ENCODE results near the gene SLC66A2. TPM values are rescaled to one million over a fixed set of nuclear protein-coding genes. Genes with fewer than 3 reads are reported as not detected.
A peak's percentile ranks its signal among the peaks of the same experiment; 100 is the strongest.

SLC66A2 gene
- total and polyA plus RNA-seq, 3 experiments from 2014 or later = 18.3 to 31.7 (median 29.9) TPM

DNA sequence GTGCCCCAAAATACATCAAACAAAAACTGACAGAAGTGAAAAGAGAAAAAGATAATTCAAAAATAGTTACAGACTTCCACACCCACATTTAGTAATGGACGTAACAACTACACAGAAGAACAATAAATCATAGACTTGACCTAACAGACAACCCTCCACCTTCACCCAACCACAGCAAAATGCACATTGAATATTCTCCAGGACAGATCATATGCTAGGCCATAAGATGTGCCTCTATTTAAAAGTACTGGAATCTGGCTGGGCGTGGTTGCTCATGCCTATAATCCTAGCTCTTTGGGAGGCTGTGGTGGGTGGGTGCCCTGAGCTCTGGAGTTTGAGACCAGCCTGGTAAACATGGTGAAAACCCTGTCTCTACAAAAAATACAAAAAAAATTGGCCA is 20.0 kb downstream of the SLC66A2 start:
- H3K4me3 ChIP-seq (ENCODE audit: low read length) = no peak overlapping the region
- peaks cover 21% of the 10 kb centered on the region for H3K9me3 ChIP-seq (ENCODE audit: low read length)
- peaks cover 53 to 87% (median 79%) of the 10 kb centered on the region in 3 donors for H3K36me3 Mint-ChIP-seq
- no peaks in the 10 kb centered on the region for H3K27me3 ChIP-seq (ENCODE audit: insufficient read depth, low read length, poor library complexity, severe bottlenecking)
- POLR2A ChIA-PET = no interaction called here
- peaks cover 45 to 68% (median 59%) of the 10 kb centered on the region in 5 donors for H3K9me3 Mint-ChIP-seq
- DNase-seq = no peak
- H3K27ac ChIP-seq (ENCODE audit: low read depth, low read length) = no peak overlapping the region
- peaks cover 0 to 13% (median 2%) of the 10 kb centered on the region in 3 donors for H3K4me1 Mint-ChIP-seq
- no peaks in the 10 kb centered on the region for H3K27me3 Mint-ChIP-seq
- CTCF ChIA-PET = no interaction called here
- H3K4me3 Mint-ChIP-seq = no peak overlapping the region
- H3K27ac Mint-ChIP-seq = no peak overlapping the region
- no peaks in the 10 kb centered on the region for H3K4me1 ChIP-seq (ENCODE audit: insufficient read depth, low read length)
- H3K36me3 ChIP-seq (ENCODE audit: insufficient read depth, low read length) = peaks cover 9% of the 10 kb centered on the region

DNA sequence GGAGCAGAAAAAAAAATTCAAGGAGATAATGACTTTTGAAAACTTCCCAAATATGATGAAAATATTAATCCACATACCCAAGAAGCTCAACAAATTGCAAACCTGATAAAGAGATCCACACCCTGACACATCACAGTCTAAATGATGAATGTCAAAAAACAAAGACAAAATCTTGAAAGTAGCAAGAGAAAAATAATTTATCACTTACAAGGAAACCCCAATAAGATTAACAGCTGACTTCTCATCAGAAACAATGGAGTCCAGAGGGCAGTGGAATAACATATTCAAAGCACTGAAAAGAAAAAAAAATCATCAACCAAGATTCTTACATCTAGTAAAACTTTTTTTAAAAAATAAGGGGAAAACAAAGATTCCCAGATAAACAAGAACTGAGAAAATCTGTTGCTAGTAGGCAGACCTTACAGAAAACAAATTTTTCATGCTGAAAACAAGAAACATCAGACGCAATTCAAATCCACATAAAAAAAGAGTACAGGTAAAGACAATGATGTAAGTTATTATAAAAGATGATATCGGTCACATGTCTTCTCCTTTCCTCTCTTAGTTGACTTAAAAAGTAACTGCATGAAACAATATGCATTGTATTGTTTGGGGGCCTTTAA is 21.3 kb downstream of the SLC66A2 start:
- H3K9me3 Mint-ChIP-seq = peaks cover 45 to 59% (median 54%) of the 10 kb centered on the region in 5 donors
- Histone ChIP-seq H3K4me1 (ENCODE audit: insufficient read depth, low read length) (no peaks in the 10 kb centered on the region), H3K27ac (ENCODE audit: low read depth, low read length) (no peak overlapping the region), H3K9me3 (ENCODE audit: low read length) (peaks cover 15% of the 10 kb centered on the region), H3K36me3 (ENCODE audit: insufficient read depth, low read length) (peaks cover 9% of the 10 kb centered on the region), H3K4me3 (ENCODE audit: low read length) (peak overlapping the region; percentile 1), H3K27me3 (ENCODE audit: insufficient read depth, low read length, poor library complexity, severe bottlenecking) (no peaks in the 10 kb centered on the region)
- no peak overlapping the region for H3K27ac Mint-ChIP-seq
- peaks cover 43 to 85% (median 66%) of the 10 kb centered on the region in 3 donors for H3K36me3 Mint-ChIP-seq
- no peak overlapping the region for H3K4me3 Mint-ChIP-seq
- ChIA-PET CTCF (no interaction called here), POLR2A (no interaction called here)
- peaks cover 0 to 1% of the 10 kb centered on the region in 2 donors for H3K27me3 Mint-ChIP-seq
- no peak for DNase-seq
- peaks cover 0 to 17% (median 4%) of the 10 kb centered on the region in 3 donors for H3K4me1 Mint-ChIP-seq

DNA sequence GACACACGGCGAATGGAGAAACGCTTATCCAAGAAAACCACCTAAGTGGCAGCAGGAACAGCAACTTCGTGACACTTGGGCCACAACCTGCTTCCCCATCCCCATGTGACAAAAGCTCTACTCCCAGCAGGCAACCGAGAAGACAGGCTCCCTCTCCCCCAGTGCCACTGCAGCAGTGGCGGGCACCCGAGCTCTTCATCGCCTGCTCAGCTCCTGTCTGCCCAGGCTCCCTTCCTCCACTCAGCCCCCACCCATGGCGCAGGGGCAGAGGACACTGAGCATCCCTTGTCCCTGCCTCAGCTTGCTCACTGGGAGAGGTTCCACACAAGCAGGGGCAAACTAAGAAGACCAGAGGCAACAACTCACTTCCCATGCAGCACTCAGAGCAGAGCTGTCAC is 22.9 kb downstream of the SLC66A2 start:
- Mint-ChIP-seq H3K27ac (no peak overlapping the region), H3K4me1 (peaks cover 0 to 14% (median 4%) of the 10 kb centered on the region in 3 donors), H3K9me3 (peaks cover 38 to 47% (median 44%) of the 10 kb centered on the region in 5 donors), H3K27me3 (peaks cover 0 to 2% of the 10 kb centered on the region in 2 donors), H3K4me3 (no peak overlapping the region), H3K36me3 (peaks cover 33 to 82% (median 60%) of the 10 kb centered on the region in 3 donors)
- DNase-seq = no peak
- Histone ChIP-seq H3K36me3 (ENCODE audit: insufficient read depth, low read length) (peaks cover 9% of the 10 kb centered on the region), H3K27ac (ENCODE audit: low read depth, low read length) (no peak overlapping the region), H3K4me1 (ENCODE audit: insufficient read depth, low read length) (no peaks in the 10 kb centered on the region), H3K4me3 (ENCODE audit: low read length) (no peak overlapping the region), H3K27me3 (ENCODE audit: insufficient read depth, low read length, poor library complexity, severe bottlenecking) (no peaks in the 10 kb centered on the region), H3K9me3 (ENCODE audit: low read length) (peaks cover 15% of the 10 kb centered on the region)
- ChIA-PET POLR2A (no interaction called here), CTCF (no interaction called here)

DNA sequence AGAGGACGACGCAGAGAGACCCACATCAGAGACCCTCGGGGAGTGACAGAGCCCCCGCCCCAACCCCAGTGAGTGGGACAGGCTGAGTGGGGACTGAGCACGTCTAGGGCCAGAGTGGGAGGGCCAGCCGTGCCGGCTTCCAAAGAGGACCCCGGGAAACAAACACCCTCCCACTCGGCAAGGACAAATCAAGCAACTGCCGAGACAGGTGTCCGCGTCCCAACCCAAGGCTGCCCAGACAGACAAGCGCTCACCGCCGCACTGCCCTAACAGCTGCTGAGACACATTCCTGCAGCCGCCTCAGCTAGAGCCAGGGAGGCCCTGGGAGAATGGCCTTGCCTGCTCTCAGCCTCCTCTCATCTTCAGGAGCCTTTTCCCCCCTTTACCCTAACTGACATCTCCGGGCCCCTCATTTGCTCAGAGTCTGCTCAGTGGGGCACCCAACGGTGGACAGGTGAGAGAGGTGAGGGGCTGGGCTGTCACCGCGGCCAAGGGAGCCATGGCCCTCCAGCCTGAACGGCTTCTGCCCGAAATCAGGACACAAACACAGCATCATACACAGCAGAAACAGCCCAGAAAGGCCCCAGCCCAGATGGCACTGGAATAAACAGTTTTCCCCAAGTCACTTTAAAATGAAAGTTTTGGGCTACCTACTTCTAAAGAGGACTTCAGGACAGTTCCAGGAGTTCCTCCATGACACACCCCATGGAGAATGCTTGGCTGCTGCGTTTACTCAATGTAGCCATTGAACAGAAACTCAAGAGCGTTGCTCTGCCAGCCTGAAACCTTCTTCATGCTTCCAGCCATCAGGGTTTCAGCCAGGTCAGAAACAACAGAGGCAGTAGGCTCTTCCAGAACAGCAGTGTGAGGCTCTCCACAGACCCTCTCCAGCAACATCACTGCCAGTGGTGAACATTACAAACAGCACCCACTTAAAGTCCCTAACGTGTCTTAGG is 23.6 kb downstream of the SLC66A2 start:
- H3K4me3 Mint-ChIP-seq = no peak overlapping the region
- DNase-seq = no peak
- Histone ChIP-seq H3K27me3 (ENCODE audit: insufficient read depth, low read length, poor library complexity, severe bottlenecking) (no peaks in the 10 kb centered on the region), H3K9me3 (ENCODE audit: low read length) (peaks cover 15% of the 10 kb centered on the region), H3K4me1 (ENCODE audit: insufficient read depth, low read length) (no peaks in the 10 kb centered on the region), H3K27ac (ENCODE audit: low read depth, low read length) (no peak overlapping the region), H3K36me3 (ENCODE audit: insufficient read depth, low read length) (peaks cover 9% of the 10 kb centered on the region), H3K4me3 (ENCODE audit: low read length) (no peak overlapping the region)
- H3K27ac Mint-ChIP-seq = no peak overlapping the region
- H3K4me1 Mint-ChIP-seq = peaks cover 0 to 10% (median 4%) of the 10 kb centered on the region in 3 donors
- H3K9me3 Mint-ChIP-seq = peaks cover 32 to 41% (median 37%) of the 10 kb centered on the region in 5 donors
- POLR2A ChIA-PET = no interaction called here
- CTCF ChIA-PET = no interaction called here
- H3K36me3 Mint-ChIP-seq = peaks cover 27 to 80% (median 56%) of the 10 kb centered on the region in 3 donors
- H3K27me3 Mint-ChIP-seq = peaks cover 0 to 2% of the 10 kb centered on the region in 2 donors

DNA sequence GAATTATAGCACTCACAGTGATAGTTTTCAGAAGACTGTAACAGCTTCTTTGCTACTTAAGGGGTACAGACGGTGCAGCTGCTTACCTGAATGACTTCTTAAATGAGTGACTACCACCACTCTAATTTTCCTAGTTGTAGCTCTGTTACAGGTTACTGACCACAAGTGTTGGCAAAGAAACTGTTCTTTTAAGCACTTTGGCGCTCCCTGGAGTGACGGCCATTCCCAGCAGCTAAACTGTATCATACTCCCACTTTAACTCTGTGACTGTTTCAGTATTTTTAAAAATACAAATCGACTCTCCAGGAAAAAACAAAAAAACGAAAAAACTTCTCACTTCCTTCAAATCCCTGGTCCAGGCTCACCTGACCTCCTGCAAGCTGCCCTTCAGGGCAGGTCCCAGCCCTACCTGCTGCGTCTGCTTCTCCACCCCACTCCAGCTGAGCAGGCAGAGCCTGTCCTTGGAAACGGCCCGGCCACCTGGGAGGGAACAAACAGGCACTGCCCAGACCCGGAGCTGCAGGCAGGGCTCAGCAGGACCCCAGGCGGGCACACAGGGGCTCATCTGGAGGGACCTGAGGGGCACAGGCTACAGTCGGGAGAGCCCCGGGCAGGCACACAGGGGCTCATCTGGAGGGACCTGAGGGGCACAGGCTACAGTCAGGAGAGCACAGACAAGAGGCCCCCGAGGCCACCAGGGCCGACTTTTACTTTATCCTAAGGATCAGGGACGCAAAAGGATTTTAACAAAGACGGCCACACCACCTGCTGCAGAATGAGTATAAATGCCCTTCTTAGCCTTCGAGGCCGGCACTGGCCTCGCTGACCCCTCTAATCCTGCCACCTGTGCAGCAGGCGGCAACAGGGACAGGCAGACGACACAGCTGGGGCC is 24.5 kb downstream of the SLC66A2 start:
- POLR2A ChIA-PET = no interaction called here
- peaks cover 0 to 10% (median 4%) of the 10 kb centered on the region in 3 donors for H3K4me1 Mint-ChIP-seq
- Histone ChIP-seq H3K36me3 (ENCODE audit: insufficient read depth, low read length) (peaks cover 9% of the 10 kb centered on the region), H3K9me3 (ENCODE audit: low read length) (peaks cover 15% of the 10 kb centered on the region), H3K27me3 (ENCODE audit: insufficient read depth, low read length, poor library complexity, severe bottlenecking) (no peaks in the 10 kb centered on the region), H3K4me1 (ENCODE audit: insufficient read depth, low read length) (no peaks in the 10 kb centered on the region), H3K4me3 (ENCODE audit: low read length) (no peak overlapping the region), H3K27ac (ENCODE audit: low read depth, low read length) (no peak overlapping the region)
- CTCF ChIA-PET = interaction anchor here (0.7 kb wide), 1 partner anchor 8 kb away, joined by 3 read pairs; no protein-coding TSS in a partner anchor
- H3K36me3 Mint-ChIP-seq = peaks cover 21 to 74% (median 47%) of the 10 kb centered on the region in 3 donors
- peaks cover 23 to 32% (median 28%) of the 10 kb centered on the region in 5 donors for H3K9me3 Mint-ChIP-seq
- H3K27ac Mint-ChIP-seq = no peak overlapping the region
- no peak overlapping the region for H3K4me3 Mint-ChIP-seq
- DNase-seq = no peak
- peaks cover 0 to 2% of the 10 kb centered on the region in 2 donors for H3K27me3 Mint-ChIP-seq

DNA sequence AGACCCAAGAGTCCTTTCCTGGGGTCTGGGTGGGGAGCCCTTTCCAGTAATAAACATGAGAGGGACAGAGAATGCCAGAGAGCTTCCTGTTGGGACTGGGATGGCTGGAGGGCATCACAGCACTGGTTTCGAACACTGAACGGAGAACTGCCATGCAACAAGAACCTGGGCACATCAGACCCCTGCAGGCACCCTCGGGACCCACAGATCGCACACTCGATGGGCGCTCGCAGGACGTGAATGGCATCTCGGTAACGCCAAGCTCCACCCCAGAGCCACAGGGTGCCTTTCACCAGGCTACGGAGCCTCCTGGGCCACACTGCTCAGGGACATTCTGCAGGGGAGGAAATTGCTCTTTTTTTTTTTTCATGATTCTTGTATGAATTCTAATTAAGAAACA is 25.1 kb downstream of the SLC66A2 start:
- DNase-seq = no peak
- CTCF ChIA-PET = interaction anchor here (0.7 kb wide), 1 partner anchor 9 kb away, joined by 3 read pairs; no protein-coding TSS in a partner anchor
- no peak overlapping the region for H3K4me3 ChIP-seq (ENCODE audit: low read length)
- Mint-ChIP-seq H3K27ac (peak overlapping the region in 1 of 8 donors; percentile 36), H3K4me1 (peaks cover 0 to 10% (median 4%) of the 10 kb centered on the region in 3 donors), H3K27me3 (peaks cover 0 to 2% of the 10 kb centered on the region in 2 donors), H3K36me3 (peaks cover 20 to 74% (median 43%) of the 10 kb centered on the region in 3 donors), H3K4me3 (no peak overlapping the region), H3K9me3 (peaks cover 21 to 29% (median 25%) of the 10 kb centered on the region in 5 donors)
- POLR2A ChIA-PET = no interaction called here
- no peak overlapping the region for H3K27ac ChIP-seq (ENCODE audit: low read depth, low read length)
- peaks cover 15% of the 10 kb centered on the region for H3K9me3 ChIP-seq (ENCODE audit: low read length)
- peaks cover 9% of the 10 kb centered on the region for H3K36me3 ChIP-seq (ENCODE audit: insufficient read depth, low read length)
- no peaks in the 10 kb centered on the region for H3K27me3 ChIP-seq (ENCODE audit: insufficient read depth, low read length, poor library complexity, severe bottlenecking)
- no peaks in the 10 kb centered on the region for H3K4me1 ChIP-seq (ENCODE audit: insufficient read depth, low read length)

DNA sequence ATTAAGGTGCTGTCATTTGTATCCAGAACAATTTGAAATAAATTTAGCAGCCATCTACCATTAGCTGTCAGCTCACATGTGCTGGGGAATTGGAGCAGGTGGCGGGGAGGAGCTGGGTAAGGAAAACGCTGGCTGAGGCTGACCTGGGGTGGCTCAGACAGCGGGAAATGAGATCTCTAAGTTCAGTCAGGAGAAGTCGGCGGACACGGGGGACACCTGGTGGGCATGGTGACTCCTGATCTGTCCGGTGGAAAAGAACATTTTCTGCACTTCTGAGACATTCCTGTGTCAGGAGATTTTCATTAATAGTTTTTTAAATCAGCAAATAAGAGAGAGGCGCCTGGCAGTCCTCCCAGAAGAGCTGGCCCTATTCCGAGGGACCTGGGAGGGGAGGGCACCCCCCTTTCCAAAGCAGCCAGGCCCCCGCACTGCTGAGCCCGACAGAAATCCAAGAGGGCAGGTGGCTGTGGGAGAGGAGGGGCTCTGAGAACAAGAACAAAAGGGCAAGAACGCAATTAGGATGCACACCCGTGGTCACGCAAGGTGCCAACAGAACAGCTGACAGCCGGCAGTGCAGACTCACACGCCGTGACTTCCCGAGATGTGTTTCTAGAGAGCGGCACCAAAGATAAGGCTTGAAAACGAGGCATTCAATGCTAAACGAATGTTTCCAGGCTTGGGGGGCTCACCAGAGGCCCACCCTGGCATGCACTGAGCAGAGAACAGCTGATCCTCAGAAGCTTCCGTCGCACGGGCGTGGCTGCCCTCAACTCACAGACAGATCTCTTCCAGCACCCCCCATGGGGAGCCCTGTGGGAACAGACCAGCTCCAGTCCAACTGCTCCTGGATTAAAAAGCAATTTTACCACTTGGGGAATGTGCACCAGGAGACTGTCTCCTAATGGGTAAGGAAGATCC is 26.4 kb downstream of the SLC66A2 start:
- peaks cover 14 to 68% (median 31%) of the 10 kb centered on the region in 3 donors for H3K36me3 Mint-ChIP-seq
- peaks cover 0 to 10% (median 4%) of the 10 kb centered on the region in 3 donors for H3K4me1 Mint-ChIP-seq
- H3K4me3 Mint-ChIP-seq = peak overlapping the region in 1 of 7 donors; percentile 48
- ChIA-PET CTCF (interaction anchor here (1.1 kb wide), 1 partner anchor 14 kb away, joined by 3 read pairs; no protein-coding TSS in a partner anchor), POLR2A (no interaction called here)
- H3K4me3 ChIP-seq (ENCODE audit: low read length) = no peak overlapping the region
- DNase-seq = no peak
- peaks cover 0 to 2% of the 10 kb centered on the region in 2 donors for H3K27me3 Mint-ChIP-seq
- H3K9me3 Mint-ChIP-seq = peaks cover 11 to 19% (median 16%) of the 10 kb centered on the region in 5 donors
- H3K27me3 ChIP-seq (ENCODE audit: insufficient read depth, low read length, poor library complexity, severe bottlenecking) = no peaks in the 10 kb centered on the region
- H3K27ac Mint-ChIP-seq = no peak overlapping the region
- no peaks in the 10 kb centered on the region for H3K4me1 ChIP-seq (ENCODE audit: insufficient read depth, low read length)
- H3K27ac ChIP-seq (ENCODE audit: low read depth, low read length) = no peak overlapping the region
- H3K36me3 ChIP-seq (ENCODE audit: insufficient read depth, low read length) = peaks cover 9% of the 10 kb centered on the region
- peaks cover 11% of the 10 kb centered on the region for H3K9me3 ChIP-seq (ENCODE audit: low read length)

Measured in CD8-positive, alpha-beta memory T cell (primary cell).